GM13976 (cell line): ENCODE results near the gene UBE2Q1.

ENCODE experiments used
- DNase-seq: peaks from one replicate; pipeline ENCODE4 v3.0.0; 2012; ENCODE audit warnings: low spot score
- CTCF ChIP-seq: IDR thresholded peaks from 2 replicates; pipeline ENCODE4 v1.5.1; 2012; ENCODE audit warnings: borderline replicate concordance, mild to moderate bottlenecking; ENCODE audit not compliant: insufficient read depth; ENCODE audit errors: extremely low read depth, missing control alignments, control extremely low read depth
- in situ Hi-C: fragments of 300-500 bp; cut with MboI; formaldehyde crosslinking; loops from one replicate; pipeline ENCODE4 v1.12.0; 2022; ENCODE audit warnings: low sequenced_read_pairs, mixed read lengths, inconsistent platforms; ENCODE audit not compliant: unreplicated experiment

The UBE2Q1 gene

GRCh38 chr1:154598871-154599635 is 40.6 kb upstream of the UBE2Q1 start:
- in situ Hi-C loops = no loop called here
- no peak for TF ChIP-seq CTCF
- DNase-seq = no peak

GRCh38 chr1:154595621-154596020 is 37.2 kb upstream of the UBE2Q1 start:
- in situ Hi-C loops = no loop called here
- DNase-seq = no peak
- TF ChIP-seq CTCF = no peak

DNA sequence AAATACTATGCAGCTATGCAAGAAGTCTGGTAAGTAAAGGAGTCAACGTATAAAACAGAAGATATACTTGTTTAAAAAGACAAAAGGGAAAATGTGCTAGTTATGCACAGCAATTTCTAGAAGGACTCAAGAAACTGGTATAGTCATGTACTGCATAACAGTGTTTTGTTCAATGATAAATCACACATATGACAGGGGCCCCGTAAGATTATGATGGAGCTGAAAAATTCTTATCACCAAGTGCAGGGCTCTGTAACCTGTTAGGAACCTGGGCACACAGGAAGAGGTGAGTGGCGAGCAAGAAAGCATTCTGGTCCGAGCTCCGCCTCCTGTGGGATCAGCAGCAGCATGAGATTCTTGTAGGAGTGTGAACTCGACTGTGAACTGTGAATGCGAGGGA is 36.3 kb upstream of the UBE2Q1 start:
- no peak for DNase-seq
- TF ChIP-seq CTCF = no peak
- in situ Hi-C loops = no loop called here

GRCh38 chr1:154593390-154593789 is 34.9 kb upstream of the UBE2Q1 start:
- in situ Hi-C loops = no loop called here
- DNase-seq = no peak
- no peak for TF ChIP-seq CTCF

GRCh38 chr1:154591206-154591605 is 32.7 kb upstream of the UBE2Q1 start:
- TF ChIP-seq CTCF = no peak
- in situ Hi-C loops = no loop called here
- DNase-seq = no peak

DNA sequence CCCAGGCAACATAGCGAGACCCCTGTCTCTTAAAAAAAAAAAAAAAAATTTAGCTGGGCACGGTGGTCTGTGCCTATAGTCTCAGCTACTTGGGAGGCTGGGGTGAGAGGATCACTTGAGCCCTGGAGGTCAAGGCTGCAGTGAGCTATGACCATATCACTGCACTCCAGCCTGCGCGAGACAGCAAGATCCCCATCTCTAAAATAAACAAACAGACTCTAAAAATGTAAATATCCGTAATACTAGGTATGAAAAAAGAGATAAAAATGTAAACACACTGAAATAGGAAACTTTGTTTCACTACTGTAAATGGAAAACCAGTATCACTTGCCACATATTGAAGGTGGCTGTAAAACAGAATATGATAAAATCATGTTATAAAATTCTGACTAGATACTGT is 32.3 kb upstream of the UBE2Q1 start:
- in situ Hi-C loops = no loop called here
- no peak for DNase-seq
- TF ChIP-seq CTCF = no peak
